B cell (primary cell): Measurements from ENCODE around the gene ANKS1B.
"Not testable (repeated sequence)": the region's sequence is repeated elsewhere in the genome, so short reads cannot be mapped to it uniquely, and the experiment has no call there.

ENCODE experiments used
- EZH2 ChIP-seq: IDR thresholded peaks from 2 replicates; pipeline ENCODE4 v1.6.1; 2012; ENCODE audit warnings: borderline replicate concordance, low read depth, mild to moderate bottlenecking, moderate library complexity, low read length; ENCODE audit not compliant: insufficient read depth, poor library complexity, severe bottlenecking
- TF ChIP-seq, protein P1 (sequence below): fragments of 200-600 bp; IDR thresholded peaks from one replicate; pipeline ENCODE4 v1.8.0; 2022; ENCODE audit warnings: antibody characterized with exemption, mild to moderate bottlenecking

GRCh38 chr12:99719411-99720082, 265.2 kb downstream of the ANKS1B start:
- TF ChIP-seq, protein P1, sequence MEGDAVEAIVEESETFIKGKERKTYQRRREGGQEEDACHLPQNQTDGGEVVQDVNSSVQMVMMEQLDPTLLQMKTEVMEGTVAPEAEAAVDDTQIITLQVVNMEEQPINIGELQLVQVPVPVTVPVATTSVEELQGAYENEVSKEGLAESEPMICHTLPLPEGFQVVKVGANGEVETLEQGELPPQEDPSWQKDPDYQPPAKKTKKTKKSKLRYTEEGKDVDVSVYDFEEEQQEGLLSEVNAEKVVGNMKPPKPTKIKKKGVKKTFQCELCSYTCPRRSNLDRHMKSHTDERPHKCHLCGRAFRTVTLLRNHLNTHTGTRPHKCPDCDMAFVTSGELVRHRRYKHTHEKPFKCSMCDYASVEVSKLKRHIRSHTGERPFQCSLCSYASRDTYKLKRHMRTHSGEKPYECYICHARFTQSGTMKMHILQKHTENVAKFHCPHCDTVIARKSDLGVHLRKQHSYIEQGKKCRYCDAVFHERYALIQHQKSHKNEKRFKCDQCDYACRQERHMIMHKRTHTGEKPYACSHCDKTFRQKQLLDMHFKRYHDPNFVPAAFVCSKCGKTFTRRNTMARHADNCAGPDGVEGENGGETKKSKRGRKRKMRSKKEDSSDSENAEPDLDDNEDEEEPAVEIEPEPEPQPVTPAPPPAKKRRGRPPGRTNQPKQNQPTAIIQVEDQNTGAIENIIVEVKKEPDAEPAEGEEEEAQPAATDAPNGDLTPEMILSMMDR, result not testable (repeated sequence)
- TF ChIP-seq EZH2, result not testable (repeated sequence)
